ENCODE measurements around the gene MED15.

Gene MED15

GRCh38 chr22:20554824-20555223 lies 47.4 kb downstream of the MED15 start:
- DNase-seq, result no peak

- DNase-seq, result no peak
Measured at GRCh38 chr22:20558534-20558933, 51.1 kb downstream of the MED15 start.

DNA sequence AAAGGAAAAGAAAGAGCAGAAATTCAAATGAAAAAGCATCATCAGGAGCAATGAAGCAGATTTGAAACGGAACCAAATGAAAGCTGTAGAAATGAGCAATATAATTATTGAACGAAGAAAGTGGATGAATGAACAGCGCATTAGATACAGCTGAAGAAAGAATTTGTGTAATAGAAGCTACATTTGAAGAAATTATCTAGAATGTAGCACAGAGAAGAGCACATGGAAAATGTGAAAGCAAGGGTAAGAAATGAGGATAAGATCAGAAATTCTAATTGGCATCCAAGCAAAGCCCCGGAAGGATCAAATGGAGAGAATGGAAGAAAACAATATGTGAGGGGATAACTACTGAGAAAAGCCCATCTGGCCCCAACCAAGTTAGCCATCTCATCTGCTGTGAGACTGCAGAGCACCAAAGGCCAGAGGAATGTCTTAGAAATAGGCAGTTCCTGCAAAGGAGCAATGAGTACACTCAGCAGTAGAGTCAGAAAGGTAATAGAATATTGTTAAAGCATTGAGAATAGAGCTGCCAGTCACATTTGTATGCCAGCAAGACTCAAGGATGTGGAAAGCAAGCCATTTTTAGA lies 51.9 kb downstream of the MED15 start:
- DNase-seq, result no peak

DNA sequence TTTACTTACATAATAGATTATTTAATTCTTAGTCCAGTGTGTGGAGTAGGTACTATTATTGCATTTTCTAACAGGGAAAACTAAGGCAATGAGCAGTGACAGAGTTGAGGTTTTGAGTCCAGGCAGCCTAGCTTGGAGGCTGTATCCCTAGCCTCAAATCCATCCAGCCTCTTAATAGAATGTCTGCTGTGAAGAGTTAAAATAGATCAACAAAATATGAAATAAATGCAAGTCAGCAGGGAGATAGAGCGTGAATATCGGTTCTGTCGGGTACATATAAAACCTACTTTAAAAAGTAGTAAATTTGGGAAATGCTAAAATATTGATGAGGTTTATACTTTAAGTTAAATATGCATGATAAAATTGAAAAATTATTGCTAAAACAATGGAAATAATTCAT lies 53.3 kb downstream of the MED15 start:
- no peak for DNase-seq

GRCh38 chr22:20561882-20562281 lies 54.5 kb downstream of the MED15 start:
- no peak for DNase-seq

GRCh38 chr22:20562607-20563465 lies 55.4 kb downstream of the MED15 start:
- DNase-seq, result no peak

DNA sequence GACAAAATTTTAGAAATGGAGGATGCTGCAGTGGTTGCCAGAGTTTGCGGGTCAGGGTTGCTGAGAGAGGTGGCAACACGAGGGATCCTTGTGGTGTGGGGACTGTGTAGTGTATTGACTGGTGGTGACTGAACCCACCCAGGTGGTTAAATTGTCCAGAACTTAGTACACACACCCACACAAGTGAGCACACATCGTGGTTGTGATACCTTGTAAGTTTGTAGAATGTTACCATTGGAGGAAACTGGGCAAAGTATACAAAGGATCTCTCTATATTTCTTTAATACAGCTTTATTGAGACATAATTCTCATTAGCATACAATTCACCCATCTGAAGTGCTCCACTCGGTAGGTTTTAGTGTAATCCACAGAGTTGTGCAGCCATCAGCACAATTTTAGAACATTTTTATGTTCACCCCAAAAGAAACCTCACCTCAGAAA lies 56.1 kb downstream of the MED15 start:
- DNase-seq, result no peak

DNA sequence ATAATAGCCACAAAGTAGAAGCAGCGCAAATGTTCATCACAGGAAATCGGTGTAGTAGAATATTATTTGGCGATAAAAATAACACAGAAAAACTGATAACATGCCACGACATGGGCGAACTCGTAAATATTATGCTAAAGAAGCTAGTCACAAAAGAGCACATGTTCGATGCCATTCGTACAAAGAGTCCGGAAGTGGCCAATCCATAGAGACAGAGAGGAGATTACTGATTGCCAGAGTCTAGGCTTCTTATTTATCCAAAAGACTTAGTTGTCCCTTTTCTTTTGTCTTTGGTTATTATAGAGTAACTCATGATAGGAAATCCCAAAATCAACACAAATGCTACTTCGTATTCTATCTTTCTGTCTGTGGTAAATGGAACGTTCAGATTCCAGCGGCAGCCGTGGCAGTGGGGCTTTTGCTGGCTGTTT lies 56.5 kb downstream of the MED15 start:
- no peak for DNase-seq

GRCh38 chr22:20565079-20565734 lies 57.8 kb downstream of the MED15 start:
- no peak for DNase-seq

- no peak for DNase-seq
Measured at GRCh38 chr22:20565761-20566160, 58.4 kb downstream of the MED15 start.

DNA sequence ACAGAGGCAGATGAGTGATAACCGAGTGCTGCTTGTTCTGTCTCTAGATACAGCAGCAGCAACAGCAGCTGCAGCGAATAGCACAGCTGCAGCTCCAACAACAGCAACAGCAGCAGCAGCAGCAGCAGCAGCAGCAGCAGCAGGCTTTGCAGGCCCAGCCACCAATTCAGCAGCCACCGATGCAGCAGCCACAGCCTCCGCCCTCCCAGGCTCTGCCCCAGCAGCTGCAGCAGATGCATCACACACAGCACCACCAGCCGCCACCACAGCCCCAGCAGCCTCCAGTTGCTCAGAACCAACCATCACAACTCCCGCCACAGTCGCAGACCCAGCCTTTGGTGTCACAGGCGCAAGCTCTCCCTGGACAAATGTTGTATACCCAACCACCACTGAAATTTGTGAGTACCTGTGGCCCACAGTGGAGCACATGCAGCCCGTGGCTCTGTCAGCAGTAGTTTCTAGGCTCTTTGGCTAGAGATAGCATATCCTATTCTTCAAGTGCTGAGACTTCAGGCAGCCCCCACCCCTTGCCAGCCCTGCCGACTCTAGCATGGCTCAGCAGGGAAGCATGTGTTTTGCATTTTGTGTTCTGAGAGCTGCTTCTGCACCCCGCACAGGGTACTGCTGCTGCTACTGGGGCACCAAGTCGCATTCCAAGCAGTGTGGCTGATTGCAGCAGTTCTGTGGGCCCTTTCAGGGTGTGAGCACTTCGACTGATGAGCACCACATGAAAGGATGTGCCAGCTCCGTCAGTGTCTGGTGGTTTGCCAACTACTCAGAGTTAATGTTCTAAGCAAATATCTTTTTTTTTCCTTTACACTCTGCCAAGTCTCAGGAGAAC lies 59.2 kb downstream of the MED15 start:
- DNase-seq, result no peak

DNA sequence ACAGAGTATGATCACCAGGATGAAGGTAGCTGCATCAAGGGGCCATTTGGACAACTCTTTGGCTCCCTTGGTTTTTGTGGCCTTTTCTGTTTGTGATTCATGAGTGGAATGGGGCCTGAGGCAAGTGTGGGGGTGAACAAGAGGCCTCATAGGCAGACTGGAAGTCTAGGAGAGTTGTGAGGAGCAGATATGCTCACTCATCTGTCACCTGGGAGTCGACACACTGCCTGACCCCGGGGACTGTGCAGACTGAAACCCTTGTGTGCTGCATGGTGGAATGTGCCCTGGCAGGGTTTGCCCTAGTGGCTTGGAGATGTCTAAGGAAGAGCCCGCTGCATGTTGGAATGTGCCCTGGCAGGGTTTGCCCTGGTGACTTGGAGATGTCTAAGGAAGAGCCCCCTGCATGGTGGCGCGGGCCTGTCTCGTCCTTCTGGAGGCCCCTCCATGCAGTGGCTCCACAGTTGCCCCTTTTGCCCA lies 60.0 kb downstream of the MED15 start:
- no peak for DNase-seq

GRCh38 chr22:20567993-20568417 lies 60.6 kb downstream of the MED15 start:
- no peak for DNase-seq

GRCh38 chr22:20568502-20569058 lies 61.2 kb downstream of the MED15 start:
- DNase-seq, result no peak

DNA sequence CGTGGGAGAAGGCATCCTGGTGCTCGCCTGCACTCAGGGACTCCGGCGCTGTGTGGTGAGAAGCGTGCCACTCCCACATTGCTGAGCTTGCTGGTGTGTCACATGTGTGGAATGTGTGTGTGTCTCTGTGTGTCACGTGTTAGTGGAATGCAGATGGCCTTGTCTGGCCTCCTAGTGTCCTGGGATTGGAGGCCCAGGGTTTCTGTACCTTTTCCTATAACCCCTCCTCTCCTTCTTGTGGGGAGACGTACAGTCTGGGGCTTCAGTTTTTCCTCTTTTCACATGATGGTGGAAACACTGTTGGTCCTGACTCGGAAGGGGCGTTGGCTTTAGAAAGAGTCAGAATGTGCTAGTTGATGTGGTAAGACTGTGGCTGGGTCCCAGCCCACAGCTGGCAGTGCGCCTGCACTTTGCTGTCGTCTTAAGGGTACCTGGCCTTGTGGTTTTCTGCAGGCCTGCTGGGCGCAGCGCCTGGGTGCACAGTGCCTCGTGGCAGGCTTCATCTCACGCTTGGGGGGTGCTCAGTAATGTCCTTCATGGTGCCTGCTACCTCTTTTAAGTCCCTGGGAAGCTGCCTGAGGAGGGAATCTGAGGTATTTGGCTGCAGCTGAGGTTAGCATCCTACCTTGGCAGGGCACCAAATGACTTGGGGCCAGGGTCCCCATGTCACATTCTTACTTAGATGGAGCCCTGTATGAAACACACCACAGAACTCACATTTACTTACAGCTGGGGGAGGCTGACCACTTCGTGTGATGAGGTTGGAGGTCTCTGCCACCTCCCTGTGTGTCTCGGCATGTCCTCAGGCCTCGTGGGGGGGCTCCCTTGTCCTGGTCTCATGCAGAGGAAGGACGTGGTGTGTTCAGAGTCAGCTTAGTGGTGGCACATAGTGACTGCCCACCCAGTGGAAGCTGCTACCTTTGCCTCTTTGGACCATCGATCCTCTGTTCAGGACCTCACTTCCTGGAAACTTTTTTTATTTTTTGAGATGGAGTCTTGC lies 61.9 kb downstream of the MED15 start:
- peak; percentile 36 for DNase-seq

DNA sequence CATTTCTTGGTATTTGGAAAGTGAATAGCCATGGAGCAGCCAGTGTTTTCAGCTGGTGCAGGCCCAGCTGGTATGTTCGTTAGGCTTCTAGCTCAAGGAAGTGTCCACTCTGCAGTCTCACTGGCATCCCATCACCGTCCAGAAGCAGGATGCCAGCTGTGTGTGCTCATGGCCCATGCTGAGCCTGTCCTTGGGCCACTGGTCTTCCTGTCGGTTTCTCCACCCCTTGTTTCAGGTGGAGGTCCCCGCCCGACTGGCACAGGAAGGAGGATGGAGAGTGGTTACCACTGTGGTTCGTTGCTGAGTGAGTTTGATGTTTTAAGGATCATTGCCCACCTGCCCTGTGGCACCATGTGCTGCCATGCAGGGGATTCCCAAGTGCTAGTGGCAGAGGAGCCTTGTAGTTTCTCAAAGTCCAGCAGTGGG lies 63.7 kb downstream of the MED15 start:
- no peak for DNase-seq

DNA sequence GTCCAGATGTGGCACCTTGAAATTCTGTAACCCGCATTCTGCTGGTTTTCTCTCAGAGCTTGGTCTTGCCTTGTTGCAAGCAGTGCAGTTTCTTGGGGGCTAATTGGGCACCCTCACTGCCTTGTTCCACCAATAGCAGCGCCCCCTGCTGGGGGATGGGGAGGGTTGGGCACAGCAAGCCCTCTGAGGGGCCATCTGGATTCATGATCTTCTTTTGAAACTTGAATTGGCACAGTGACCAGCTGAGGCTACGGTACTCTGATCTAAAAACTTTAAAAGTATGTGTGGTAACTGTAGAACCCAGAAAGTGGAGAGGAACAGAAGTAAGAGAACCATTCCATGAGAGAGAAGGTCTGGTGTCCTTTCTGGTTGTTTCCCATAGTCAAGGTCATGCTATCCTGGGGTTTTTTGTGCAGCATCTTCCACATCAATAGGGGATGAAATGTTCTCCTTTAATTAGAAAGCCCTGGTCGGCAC lies 64.2 kb downstream of the MED15 start:
- DNase-seq, result no peak

- DNase-seq, result no peak
Measured at GRCh38 chr22:20572132-20572802, 64.9 kb downstream of the MED15 start.

GRCh38 chr22:20573176-20573832 lies 65.9 kb downstream of the MED15 start:
- no peak for DNase-seq

All from GF-D8 (cell line).